ENCODE results near the gene TMEM174. TPM values are rescaled to one million over a fixed set of nuclear protein-coding genes. Genes with fewer than 3 reads are reported as not detected.

Gene TMEM174
- total and polyA plus RNA-seq, 2 donors (not counting 1 experiment from before 2014, with no cell fraction given): not detected

GRCh38 chr5:73129143-73129542 is 43.9 kb upstream of the TMEM174 start:
- Mint-ChIP-seq H3K9me3 (ENCODE audit: insufficient read depth) (no peaks in the 10 kb centered on the region), H3K27ac (no peak overlapping the region), H3K4me3 (no peak overlapping the region), H3K4me1 (no peaks in the 10 kb centered on the region), H3K27me3 (peaks cover 46% of the 10 kb centered on the region)
- H3K27ac ChIP-seq (ENCODE audit: low read length in 2 of 2): no peak overlapping the region
- no peaks in the 10 kb centered on the region for H3K79me2 ChIP-seq (ENCODE audit: control insufficient read depth, insufficient read depth, low read length)
- POLR2A ChIA-PET: no interaction called here
- TF ChIP-seq CTCF (IDR thresholded peaks at IDR 0.05) (no peak), EZH2 (IDR thresholded peaks at IDR 0.05; ENCODE audit: borderline replicate concordance, insufficient read depth, low read depth, low read length, poor library complexity, severe bottlenecking) (no peak)
- no peaks in the 10 kb centered on the region for H3K36me3 ChIP-seq (replicated peaks in 1 of 2; ENCODE audit: control extremely low read depth in 1 of 2, control insufficient read depth in 1 of 2, extremely low read depth in 1 of 2, insufficient read depth in 2 of 2, low read length in 1 of 2)
- 70% methylated on average over 2 of the region's 5 CpGs for WGBS (ENCODE audit: insufficient coverage)
- DNase-seq (no peak), ATAC-seq (ENCODE audit: low read depth) (no peak)
- no peaks in the 10 kb centered on the region for H3K9me3 ChIP-seq (ENCODE audit: control extremely low read depth in 1 of 3, control insufficient read depth in 2 of 3, insufficient read depth in 1 of 3, low read length in 2 of 3)
- H3K9ac ChIP-seq (ENCODE audit: low read length): no peak overlapping the region
- intact Hi-C loops (cut with micrococcal nuclease): no loop called here
- H2AFZ ChIP-seq (ENCODE audit: insufficient read depth, low read depth, low read length, poor library complexity, severe bottlenecking): no peak overlapping the region
- no peaks in the 10 kb centered on the region for H4K20me1 ChIP-seq (ENCODE audit: control insufficient read depth, insufficient read depth, low read length, poor library complexity, severe bottlenecking)
- H3K4me3 ChIP-seq (ENCODE audit: control extremely low read depth in 1 of 5, extremely low read depth in 1 of 5, insufficient read depth in 1 of 5, low read depth in 2 of 5, low read length in 4 of 5): no peak overlapping the region
- no peaks in the 10 kb centered on the region for H3K4me1 ChIP-seq (ENCODE audit: control insufficient read depth in 2 of 2, insufficient read depth in 2 of 2, low read length in 2 of 2)
- no peak overlapping the region for H3K4me2 ChIP-seq (replicated peaks; ENCODE audit: low read depth, low read length, poor library complexity, severe bottlenecking)
- peaks cover 0 to 11% (median 3%) of the 10 kb centered on the region in 4 experiments for H3K27me3 ChIP-seq (replicated peaks in 1 of 4; ENCODE audit: control extremely low read depth in 1 of 4, control insufficient read depth in 3 of 4, insufficient read depth in 4 of 4, low read length in 3 of 4)
- CTCF ChIA-PET: no interaction called here

GRCh38 chr5:73130811-73131210 is 42.2 kb upstream of the TMEM174 start:
- H3K27me3 Mint-ChIP-seq: peaks cover 45% of the 10 kb centered on the region
- Histone ChIP-seq H3K36me3 (replicated peaks in 1 of 2; ENCODE audit: control extremely low read depth in 1 of 2, control insufficient read depth in 1 of 2, extremely low read depth in 1 of 2, insufficient read depth in 2 of 2, low read length in 1 of 2) (no peaks in the 10 kb centered on the region), H4K20me1 (ENCODE audit: control insufficient read depth, insufficient read depth, low read length, poor library complexity, severe bottlenecking) (no peaks in the 10 kb centered on the region), H3K79me2 (ENCODE audit: control insufficient read depth, insufficient read depth, low read length) (no peaks in the 10 kb centered on the region), H3K4me1 (ENCODE audit: control insufficient read depth in 2 of 2, insufficient read depth in 2 of 2, low read length in 2 of 2) (no peaks in the 10 kb centered on the region), H3K4me2 (replicated peaks; ENCODE audit: low read depth, low read length, poor library complexity, severe bottlenecking) (no peak overlapping the region), H3K9me3 (ENCODE audit: control extremely low read depth in 1 of 3, control insufficient read depth in 2 of 3, insufficient read depth in 1 of 3, low read length in 2 of 3) (peaks cover 0 to 3% (median 0%) of the 10 kb centered on the region in 3 donors), H2AFZ (ENCODE audit: insufficient read depth, low read depth, low read length, poor library complexity, severe bottlenecking) (no peak overlapping the region), H3K4me3 (ENCODE audit: control extremely low read depth in 1 of 5, extremely low read depth in 1 of 5, insufficient read depth in 1 of 5, low read depth in 2 of 5, low read length in 4 of 5) (no peak overlapping the region), H3K9ac (ENCODE audit: low read length) (no peak overlapping the region), H3K27me3 (replicated peaks in 1 of 4; ENCODE audit: control extremely low read depth in 1 of 4, control insufficient read depth in 3 of 4, insufficient read depth in 4 of 4, low read length in 3 of 4) (peaks cover 0 to 14% (median 3%) of the 10 kb centered on the region in 4 experiments), H3K27ac (ENCODE audit: low read length in 2 of 2) (no peak overlapping the region)
- TF ChIP-seq CTCF (IDR thresholded peaks at IDR 0.05): no peak
- no peak for TF ChIP-seq EZH2 (IDR thresholded peaks at IDR 0.05; ENCODE audit: borderline replicate concordance, insufficient read depth, low read depth, low read length, poor library complexity, severe bottlenecking)
- no peaks in the 10 kb centered on the region for H3K4me1 Mint-ChIP-seq
- no CpG with 5 or more reads among the region's 1 CpG for WGBS (ENCODE audit: insufficient coverage)
- ATAC-seq (ENCODE audit: low read depth) (no peak), DNase-seq (no peak)
- intact Hi-C loops (cut with micrococcal nuclease): no loop called here
- H3K27ac Mint-ChIP-seq: no peak overlapping the region
- ChIA-PET POLR2A (no interaction called here), CTCF (no interaction called here)
- H3K9me3 Mint-ChIP-seq (ENCODE audit: insufficient read depth): no peaks in the 10 kb centered on the region
- H3K4me3 Mint-ChIP-seq: no peak overlapping the region

Measured in B cell (primary cell).